Immature natural killer cell (primary cell): ENCODE results near the gene MICAL2. TPM values are rescaled to one million over a fixed set of nuclear protein-coding genes. Genes with fewer than 3 reads are reported as not detected.

Experiments
- DNase-seq, 3 donors: peaks; one replicate each; pipeline ENCODE4 v3.0.0; 2022; ENCODE audit warnings: mixed read lengths in 1 of 3
- H3K27ac Mint-ChIP-seq, 6 donors: one replicate each; pipeline ENCODE4 v1.8.0; 2020; ENCODE audit warnings: mixed read lengths in 6 of 6, mild to moderate bottlenecking in 5 of 6, inconsistent platforms in 4 of 6, moderate library complexity in 3 of 6
- H3K27me3 Mint-ChIP-seq, 3 donors: one replicate each; pipeline ENCODE4 v1.8.0; 2020 to 2021; ENCODE audit warnings: low read depth in 3 of 3, mild to moderate bottlenecking in 3 of 3, mixed read lengths in 3 of 3, moderate library complexity in 3 of 3, inconsistent platforms in 1 of 3
- H3K36me3 Mint-ChIP-seq, 3 donors: one replicate each; pipeline ENCODE4 v1.8.0; 2020; ENCODE audit warnings: mixed read lengths in 3 of 3, inconsistent platforms in 2 of 3, mild to moderate bottlenecking in 2 of 3
- H3K4me1 Mint-ChIP-seq, 2 donors: one replicate each; pipeline ENCODE4 v1.8.0; 2020; ENCODE audit warnings: inconsistent platforms in 2 of 2, mild to moderate bottlenecking in 2 of 2, mixed read lengths in 2 of 2, moderate library complexity in 1 of 2
- H3K4me3 Mint-ChIP-seq, 5 donors: one replicate each; pipeline ENCODE4 v1.8.0; 2020; ENCODE audit warnings: mild to moderate bottlenecking in 5 of 5, mixed read lengths in 5 of 5, inconsistent platforms in 3 of 5, moderate library complexity in 3 of 5
- H3K9me3 Mint-ChIP-seq, 6 donors: one replicate each; pipeline ENCODE4 v1.8.0; 2020; ENCODE audit warnings: mild to moderate bottlenecking in 6 of 6, mixed read lengths in 6 of 6, inconsistent platforms in 4 of 6, moderate library complexity in 3 of 6
- polyA plus RNA-seq, 3 donors: library from polyadenylated mRNA; unstranded; fragments of 300-500 nt; fragmentation: Illumina TruSeq; gene quantifications; one replicate each; pipeline ENCODE4 v1.2.3, GENCODE V29; 2021

Gene MICAL2
- polyA plus RNA-seq, 3 donors from 2014 or later, result 7.0 to 35.0 (median 10.1) TPM

DNA sequence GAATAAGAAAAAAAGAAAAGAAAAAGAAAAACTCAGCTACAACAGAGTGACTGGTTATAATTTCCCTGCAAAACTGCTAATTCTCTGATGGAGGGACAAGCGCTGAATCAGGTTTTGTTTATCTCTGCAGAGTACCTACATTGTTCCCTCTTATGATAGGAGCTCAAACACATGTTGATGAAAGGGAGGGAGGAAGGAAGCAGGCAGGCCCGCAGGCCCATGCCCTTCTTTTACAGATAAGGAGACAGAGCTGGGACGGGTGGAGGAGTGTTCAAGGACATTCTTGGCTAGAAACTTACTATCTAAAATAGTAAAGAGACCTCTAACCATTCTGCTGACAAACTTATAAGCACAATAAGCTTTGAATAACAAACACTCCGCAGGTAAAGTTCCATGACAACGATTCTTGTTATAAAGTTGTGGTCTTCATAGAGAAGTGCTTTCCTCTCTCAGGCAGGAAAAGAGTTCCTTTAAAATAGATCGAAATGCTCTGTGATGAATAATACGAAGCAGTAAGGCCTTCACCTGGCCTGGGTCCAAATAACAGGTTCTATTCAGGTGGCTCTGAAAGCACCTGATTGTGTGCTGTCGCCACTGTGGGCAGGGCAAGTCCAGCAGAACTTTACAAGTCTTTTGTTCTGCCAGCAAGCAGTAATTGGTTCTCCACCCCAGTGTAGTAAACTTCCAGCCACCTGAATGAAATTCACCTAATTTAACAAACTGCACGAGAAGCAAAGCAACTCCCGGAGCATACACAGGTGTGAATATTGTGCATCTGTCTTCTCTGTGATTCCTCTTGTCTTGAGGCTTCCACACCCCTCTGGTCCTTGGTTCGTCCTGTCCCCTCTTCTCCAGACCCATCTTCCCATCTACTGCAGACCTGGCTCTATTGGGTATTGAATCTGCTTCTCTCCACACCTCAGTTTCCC is 15.3 kb upstream of the MICAL2 start:
- H3K4me3 Mint-ChIP-seq, result no peak overlapping the region
- no peaks in the 10 kb centered on the region for H3K9me3 Mint-ChIP-seq
- H3K27ac Mint-ChIP-seq, result no peak overlapping the region
- peaks cover 0 to 9% (median 3%) of the 10 kb centered on the region in 3 donors for H3K36me3 Mint-ChIP-seq
- H3K27me3 Mint-ChIP-seq, result peaks cover 7 to 16% (median 16%) of the 10 kb centered on the region in 3 donors
- H3K4me1 Mint-ChIP-seq, result peaks cover 29 to 44% of the 10 kb centered on the region in 2 donors
- no peak for DNase-seq

DNA sequence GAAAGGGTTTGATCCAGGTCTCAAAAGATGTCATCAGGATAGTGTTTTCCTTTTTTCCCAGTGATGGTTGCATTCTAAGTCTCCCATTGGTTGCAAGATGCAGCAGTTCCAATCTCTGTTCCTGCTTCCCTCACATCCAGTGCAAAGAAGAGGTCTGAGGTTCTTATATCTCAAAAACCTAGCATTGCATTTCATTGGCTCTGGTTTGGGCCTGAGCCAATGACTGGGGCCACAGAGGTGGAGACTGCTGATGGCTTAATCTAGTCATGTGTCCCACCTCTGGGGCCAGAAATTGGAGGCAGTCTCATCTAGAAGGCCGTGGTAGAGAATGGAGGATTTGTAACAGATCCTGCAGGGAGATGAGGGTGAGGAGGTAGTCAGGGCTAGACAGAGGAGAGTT is 13.2 kb upstream of the MICAL2 start:
- peaks cover 20 to 41% of the 10 kb centered on the region in 2 donors for H3K4me1 Mint-ChIP-seq
- H3K36me3 Mint-ChIP-seq, result peaks cover 0 to 14% (median 3%) of the 10 kb centered on the region in 3 donors
- no peak for DNase-seq
- no peak overlapping the region for H3K4me3 Mint-ChIP-seq
- no peak overlapping the region for H3K27ac Mint-ChIP-seq
- H3K9me3 Mint-ChIP-seq, result no peaks in the 10 kb centered on the region
- peaks cover 11 to 21% (median 11%) of the 10 kb centered on the region in 3 donors for H3K27me3 Mint-ChIP-seq

DNA sequence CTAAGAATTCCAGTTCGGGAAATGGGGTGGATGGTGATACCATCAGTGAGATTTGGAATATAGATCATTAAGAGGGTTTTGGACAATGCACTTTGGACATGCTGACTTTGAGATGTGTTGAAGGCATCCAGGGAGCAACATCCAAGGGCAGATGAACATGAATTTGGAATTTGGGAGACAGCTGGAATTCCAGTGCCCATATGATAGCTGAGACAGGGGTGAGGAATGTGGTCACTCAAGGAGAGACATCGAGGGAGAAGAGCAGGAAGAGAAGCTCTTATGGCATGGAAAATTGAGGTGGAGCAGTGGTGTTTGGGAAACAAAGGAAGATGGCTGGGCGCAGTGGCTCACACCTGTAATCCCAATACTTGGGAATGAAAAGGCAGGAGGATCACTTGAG is 11.8 kb upstream of the MICAL2 start:
- Mint-ChIP-seq H3K4me1 (peaks cover 28 to 54% of the 10 kb centered on the region in 2 donors), H3K36me3 (peaks cover 0 to 14% (median 3%) of the 10 kb centered on the region in 3 donors), H3K4me3 (peak overlapping the region in 1 of 5 donors; percentile 37), H3K27me3 (peaks cover 7 to 22% (median 11%) of the 10 kb centered on the region in 3 donors), H3K9me3 (no peaks in the 10 kb centered on the region), H3K27ac (no peak overlapping the region)
- no peak for DNase-seq

DNA sequence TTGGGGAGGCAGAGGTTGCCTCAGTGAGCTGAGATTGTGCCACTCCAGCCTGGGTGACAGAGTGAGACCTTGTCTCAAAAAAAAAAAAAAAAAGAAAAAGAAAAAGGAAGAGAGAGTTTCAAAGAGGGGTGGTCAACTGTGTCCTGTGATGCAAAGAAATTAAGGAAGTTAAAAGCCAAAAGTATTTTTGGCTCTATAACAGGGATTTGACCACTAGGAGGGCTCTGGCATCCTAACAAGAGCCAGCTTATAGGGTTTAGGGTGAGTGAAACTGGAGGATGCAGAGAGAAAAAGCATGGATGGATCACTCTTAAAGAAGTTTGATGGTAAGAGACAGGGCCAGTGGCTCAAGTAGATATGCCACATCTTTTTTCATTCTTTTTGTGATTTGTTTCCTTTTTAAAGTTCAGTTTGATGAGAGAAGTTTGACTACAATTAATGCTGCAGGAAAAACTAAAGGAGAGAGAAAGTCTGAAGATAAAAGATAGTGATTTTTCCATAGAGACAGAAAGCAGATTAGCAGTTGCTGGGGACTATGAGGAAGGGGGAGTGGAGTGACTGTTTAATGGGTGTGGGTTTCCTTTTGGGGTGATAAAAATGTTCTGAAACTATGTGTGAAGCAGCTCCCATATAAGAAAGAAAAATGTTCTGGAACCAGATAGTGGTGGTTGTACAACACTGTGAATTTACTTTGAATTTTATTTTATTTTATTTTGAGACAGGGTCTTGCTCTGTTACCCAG is 11.1 kb upstream of the MICAL2 start:
- Mint-ChIP-seq H3K4me1 (peaks cover 28 to 58% of the 10 kb centered on the region in 2 donors), H3K4me3 (peak overlapping the region in 3 of 5 donors; percentile 4 to 50 (median 9)), H3K27me3 (peaks cover 7 to 21% (median 11%) of the 10 kb centered on the region in 3 donors), H3K27ac (peak overlapping the region in 3 of 6 donors; percentile 8 to 58 (median 54)), H3K9me3 (no peaks in the 10 kb centered on the region), H3K36me3 (peaks cover 0 to 14% (median 0%) of the 10 kb centered on the region in 3 donors)
- no peak for DNase-seq

DNA sequence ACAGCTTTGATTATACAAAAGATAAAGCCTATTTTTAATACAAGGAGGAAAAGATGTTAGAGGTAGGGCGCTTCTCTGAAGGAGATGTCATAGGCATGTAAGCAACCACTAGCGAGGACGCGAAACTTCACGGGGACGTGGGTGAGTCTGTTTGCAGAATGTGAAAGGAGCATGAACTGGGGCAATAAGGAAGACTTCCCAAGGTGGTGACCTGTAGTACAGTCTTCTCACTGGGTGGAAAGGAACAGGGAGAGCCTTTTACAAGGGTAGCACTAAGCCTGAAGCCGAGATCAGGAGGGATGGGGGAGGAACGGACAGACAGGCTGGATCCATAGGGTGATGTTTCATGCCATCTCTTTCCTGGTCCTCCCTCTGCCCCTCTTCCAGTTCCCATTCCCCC is 10.0 kb upstream of the MICAL2 start:
- Mint-ChIP-seq H3K36me3 (peaks cover 0 to 14% (median 0%) of the 10 kb centered on the region in 3 donors), H3K27me3 (peaks cover 11 to 21% (median 12%) of the 10 kb centered on the region in 3 donors), H3K9me3 (no peaks in the 10 kb centered on the region), H3K4me3 (no peak overlapping the region), H3K27ac (no peak overlapping the region), H3K4me1 (peaks cover 35 to 59% of the 10 kb centered on the region in 2 donors)
- DNase-seq, result no peak

DNA sequence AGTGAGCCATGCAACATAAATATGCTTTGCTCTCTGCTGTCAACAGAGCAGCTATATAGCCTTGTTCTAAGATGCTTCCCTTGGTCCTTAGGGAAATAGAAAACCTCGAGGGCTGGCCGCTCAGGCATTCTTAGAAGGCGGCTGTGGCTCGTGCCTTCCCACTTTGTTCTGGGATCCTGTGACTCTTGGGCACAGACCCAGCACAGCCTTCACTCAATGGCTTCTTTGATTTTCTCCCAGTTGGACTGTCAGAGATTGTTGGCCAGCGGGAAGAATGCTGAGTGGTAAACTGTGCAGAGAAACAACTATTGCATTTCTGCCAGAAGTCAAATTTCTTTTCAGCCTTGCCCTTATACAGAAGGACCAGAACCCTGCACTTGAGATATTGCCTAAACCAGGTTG is 9.5 kb upstream of the MICAL2 start:
- Mint-ChIP-seq H3K4me1 (peaks cover 39 to 64% of the 10 kb centered on the region in 2 donors), H3K27me3 (peaks cover 9 to 21% (median 10%) of the 10 kb centered on the region in 3 donors), H3K36me3 (peaks cover 0 to 14% (median 0%) of the 10 kb centered on the region in 3 donors), H3K27ac (no peak overlapping the region), H3K4me3 (no peak overlapping the region), H3K9me3 (no peaks in the 10 kb centered on the region)
- no peak for DNase-seq

DNA sequence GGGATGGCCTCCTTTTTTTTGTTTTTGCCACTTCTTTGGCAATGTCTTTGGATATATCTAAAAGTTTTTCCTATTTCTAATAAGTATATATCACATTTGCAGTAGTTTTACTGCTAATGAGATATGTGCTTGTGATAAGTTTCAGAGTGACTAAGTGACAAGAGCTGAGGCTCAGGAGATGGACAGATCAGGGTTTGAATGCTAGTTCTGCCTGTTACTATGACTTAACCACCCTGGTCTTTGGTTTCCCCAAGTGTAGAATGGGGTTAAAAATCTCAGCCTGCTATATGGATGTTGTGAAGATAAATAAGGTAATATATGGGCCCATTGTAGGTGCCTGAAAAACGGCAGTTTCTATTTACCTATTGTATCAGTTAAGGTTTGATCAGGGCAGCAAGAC is 9.1 kb upstream of the MICAL2 start:
- H3K4me1 Mint-ChIP-seq, result peaks cover 44 to 68% of the 10 kb centered on the region in 2 donors
- no peaks in the 10 kb centered on the region for H3K9me3 Mint-ChIP-seq
- no peak overlapping the region for H3K4me3 Mint-ChIP-seq
- H3K27me3 Mint-ChIP-seq, result peaks cover 9 to 22% (median 10%) of the 10 kb centered on the region in 3 donors
- H3K36me3 Mint-ChIP-seq, result peaks cover 0 to 14% (median 0%) of the 10 kb centered on the region in 3 donors
- DNase-seq, result no peak
- no peak overlapping the region for H3K27ac Mint-ChIP-seq

DNA sequence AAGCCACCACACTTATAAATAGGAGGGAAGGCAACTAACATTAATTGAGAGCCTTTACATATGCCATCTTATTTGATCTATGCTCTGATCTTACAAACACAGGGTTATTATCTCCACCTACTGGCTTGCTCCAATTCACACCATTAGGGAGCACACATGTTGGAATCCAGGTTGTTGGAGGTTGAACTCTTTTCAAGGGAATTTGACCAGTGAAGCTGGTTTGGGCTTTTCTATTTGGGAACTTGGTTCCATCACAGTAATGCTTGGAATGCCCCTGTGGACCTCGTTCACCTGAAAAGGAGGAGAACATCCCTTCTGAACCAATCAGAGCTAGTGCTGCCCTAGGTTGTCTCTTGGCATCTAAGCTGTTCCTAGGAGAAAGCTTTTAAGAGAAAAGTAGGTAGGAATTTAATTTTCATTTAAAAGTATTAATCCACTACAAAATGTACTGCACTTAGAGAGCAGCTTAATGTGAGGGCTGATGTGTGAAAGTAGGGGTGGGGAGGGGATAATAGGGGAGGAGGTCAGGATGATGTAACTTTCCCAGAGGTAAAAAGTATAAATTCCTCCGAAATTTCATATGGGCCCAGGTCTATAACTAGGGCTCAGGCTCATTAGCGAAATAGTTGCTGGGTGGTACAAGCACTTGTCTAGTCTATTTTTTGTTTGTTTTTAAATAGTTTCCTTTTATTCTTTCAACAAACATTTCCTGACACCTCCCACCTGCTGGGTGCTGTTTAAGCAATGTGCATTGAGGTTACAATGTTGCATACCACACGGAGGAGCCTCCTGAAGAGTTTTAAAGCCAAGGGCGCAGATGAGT is 7.6 kb upstream of the MICAL2 start:
- DNase-seq, result no peak
- Mint-ChIP-seq H3K9me3 (no peaks in the 10 kb centered on the region), H3K36me3 (peaks cover 0 to 14% (median 0%) of the 10 kb centered on the region in 3 donors), H3K27me3 (peaks cover 7 to 20% (median 12%) of the 10 kb centered on the region in 3 donors), H3K27ac (no peak overlapping the region), H3K4me3 (no peak overlapping the region), H3K4me1 (peaks cover 49 to 73% of the 10 kb centered on the region in 2 donors)

DNA sequence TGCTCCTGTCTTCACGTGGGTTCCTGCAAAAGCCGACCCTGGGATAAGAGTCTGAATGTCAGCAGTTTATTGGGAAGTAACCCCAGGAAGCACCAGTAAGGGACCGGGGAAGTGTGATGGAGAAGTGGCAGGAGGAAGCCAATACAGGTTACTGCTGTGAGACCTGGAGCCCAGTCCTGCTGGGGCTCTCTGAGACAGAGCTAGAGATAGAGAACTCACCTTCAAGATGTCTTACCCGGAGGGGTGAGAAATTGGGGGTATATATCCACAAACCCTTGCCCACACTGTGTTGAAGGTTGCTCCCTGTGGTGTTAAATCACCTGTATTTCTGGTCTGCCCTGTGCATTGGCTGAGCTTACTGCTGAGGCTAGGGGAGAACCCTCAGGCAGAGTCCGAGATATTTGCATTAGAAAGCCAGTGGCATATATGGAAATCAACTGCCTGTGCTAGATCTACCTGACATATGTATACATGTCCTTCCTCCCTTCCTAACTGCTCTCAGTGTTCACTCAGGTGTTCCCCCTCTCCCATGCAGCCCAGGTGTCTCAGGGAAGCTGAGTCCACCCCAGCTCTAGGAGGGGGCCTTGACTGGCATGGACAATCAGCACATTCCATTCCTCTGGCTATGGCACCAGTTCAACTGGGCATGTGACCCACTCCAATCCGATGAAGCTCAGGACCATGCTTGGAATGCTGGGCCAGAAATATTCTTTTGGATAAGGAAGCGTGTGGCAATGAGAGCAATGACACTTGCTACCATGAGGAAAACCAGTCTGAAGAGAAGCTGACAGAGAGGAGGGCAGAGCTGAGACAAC is 6.8 kb upstream of the MICAL2 start:
- Mint-ChIP-seq H3K4me1 (peaks cover 45 to 66% of the 10 kb centered on the region in 2 donors), H3K36me3 (peaks cover 0 to 6% (median 0%) of the 10 kb centered on the region in 3 donors), H3K9me3 (no peaks in the 10 kb centered on the region), H3K27me3 (peaks cover 5 to 18% (median 10%) of the 10 kb centered on the region in 3 donors), H3K27ac (no peak overlapping the region), H3K4me3 (no peak overlapping the region)
- no peak for DNase-seq

DNA sequence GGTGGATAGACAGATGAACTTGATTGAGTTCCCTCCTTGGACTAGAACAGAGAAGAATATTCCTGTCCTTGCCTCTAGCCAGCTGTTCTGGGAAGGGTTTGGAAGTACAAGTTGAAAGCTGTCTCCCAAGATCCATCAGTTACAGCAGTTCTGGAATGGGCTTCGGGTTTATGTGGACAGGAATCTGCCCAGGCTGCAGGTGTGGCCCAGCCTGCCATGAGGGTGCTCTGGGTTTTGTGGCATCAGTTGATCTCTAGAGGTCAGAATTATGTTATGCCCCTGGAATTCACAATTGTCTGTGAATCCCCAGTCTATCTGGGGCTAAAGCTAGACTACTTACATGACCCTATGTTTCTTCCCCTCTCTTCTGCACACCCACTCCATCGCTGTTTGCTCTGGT is 4.9 kb upstream of the MICAL2 start:
- peaks cover 39 to 61% of the 10 kb centered on the region in 2 donors for H3K4me1 Mint-ChIP-seq
- DNase-seq, result no peak
- H3K4me3 Mint-ChIP-seq, result peak overlapping the region in 1 of 5 donors; percentile 22
- peak overlapping the region in 4 of 6 donors; percentile 2 to 32 (median 22) for H3K27ac Mint-ChIP-seq
- peaks cover 7 to 12% (median 12%) of the 10 kb centered on the region in 3 donors for H3K27me3 Mint-ChIP-seq
- no peaks in the 10 kb centered on the region for H3K9me3 Mint-ChIP-seq
- peaks cover 0 to 5% (median 0%) of the 10 kb centered on the region in 3 donors for H3K36me3 Mint-ChIP-seq

DNA sequence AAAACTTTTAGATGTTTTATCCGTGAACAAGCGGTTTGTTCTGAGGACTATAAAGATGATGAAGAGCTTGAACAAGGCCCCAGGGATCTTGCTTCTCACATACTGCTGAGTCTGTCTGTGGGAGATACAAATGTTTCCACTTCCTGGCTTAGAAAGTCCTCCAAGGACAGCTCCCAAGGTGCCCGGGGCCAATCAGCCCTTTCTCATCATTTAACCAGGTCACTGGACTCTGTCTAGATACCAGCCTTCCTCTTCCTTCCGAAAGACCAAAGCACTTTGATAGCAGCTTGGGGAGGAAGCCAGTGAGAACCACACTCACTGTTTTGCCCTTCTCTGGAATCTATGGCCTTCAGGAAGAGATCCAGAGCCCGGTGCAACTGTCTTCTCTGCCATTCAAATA is 4.3 kb upstream of the MICAL2 start:
- peaks cover 5 to 12% (median 12%) of the 10 kb centered on the region in 3 donors for H3K27me3 Mint-ChIP-seq
- peaks cover 0 to 5% (median 0%) of the 10 kb centered on the region in 3 donors for H3K36me3 Mint-ChIP-seq
- peaks cover 42 to 54% of the 10 kb centered on the region in 2 donors for H3K4me1 Mint-ChIP-seq
- DNase-seq, result no peak
- H3K4me3 Mint-ChIP-seq, result no peak overlapping the region
- peak overlapping the region in 1 of 6 donors; percentile 36 for H3K27ac Mint-ChIP-seq
- H3K9me3 Mint-ChIP-seq, result no peaks in the 10 kb centered on the region

DNA sequence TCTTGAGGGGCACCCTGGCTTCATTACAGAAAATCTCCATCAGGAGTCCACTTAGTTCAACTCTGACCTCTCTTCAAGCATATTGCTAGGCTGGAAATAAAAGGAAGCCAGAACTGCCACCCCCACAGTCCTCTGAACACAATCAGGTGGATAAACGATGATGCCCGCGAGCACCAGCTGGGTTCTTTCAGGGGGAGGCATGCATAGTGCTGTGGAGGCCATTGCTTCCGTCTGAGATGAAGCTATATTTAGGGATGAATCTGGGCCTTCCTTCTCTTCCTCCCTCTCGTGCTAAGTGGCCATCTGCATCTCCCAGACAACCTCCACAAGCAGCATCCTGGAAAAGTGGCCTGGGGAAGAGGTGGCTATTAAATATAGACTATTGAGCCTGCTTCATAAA is 3.9 kb upstream of the MICAL2 start:
- Mint-ChIP-seq H3K4me1 (peaks cover 45 to 52% of the 10 kb centered on the region in 2 donors), H3K36me3 (peaks cover 0 to 3% (median 0%) of the 10 kb centered on the region in 3 donors), H3K27ac (no peak overlapping the region), H3K27me3 (peaks cover 5 to 12% (median 10%) of the 10 kb centered on the region in 3 donors), H3K9me3 (no peaks in the 10 kb centered on the region), H3K4me3 (no peak overlapping the region)
- DNase-seq, result no peak
